Heart left ventricle (tissue), 13 donors: Measurements from ENCODE around the gene DLGAP4.

Experiments used
- CTCF ChIP-seq, 12 donors: fragments of 200-600 bp; sonication (generic) in 4 of 12; IDR thresholded peaks; one replicate each; pipeline versions ENCODE4 v1.5.0 to v1.8.0; 2018 to 2022; ENCODE audit warnings: antibody characterized with exemption in 12 of 12, mild to moderate bottlenecking in 5 of 12
- POLR2A ChIP-seq, 2 donors: fragments of 450-650 bp; IDR thresholded peaks; one replicate each; pipeline ENCODE4 v1.6.1; 2017; ENCODE audit warnings: antibody characterized with exemption in 2 of 2, mild to moderate bottlenecking in 2 of 2, moderate library complexity in 2 of 2
- donor health status: ischemic (EF 13 %, LVEDD 7.1; RV severe dilation, severe dysfunction).
- donor health status: DM: no; HTN: yes; CAD: no.
- donor health status: DM: no; HTN: no; CAD: no.
- donor health status: ischemic (EF 25% LVEDD 6.9; RV normal size, moderate dysfunction).
- donor health status: ischemic (EF 25% LVEDD 5.7; RV mildly dilated, moderate dysfunction).
- donor health status: ischemic (EF 35%, LVEDD 5.7; RV mildly dilated, moderate dysfunction).
- donor health status: nonischemic (EF 11% LVEDD 7.7; RV severe dilation, severe dysfunction).
- donor health status: DM: yes; HTN: yes; CAD: no.
- donor health status: PGD.
- donor health status: ischemic (EF 29% LVEDD 5.4; RV normal size, mild dysfunction).
- donor health status: nonischemic (EF 23%, LVEDD 6.1; RV moderate dilation, normal function).

GRCh38 chr20:36490191-36490590 is 184.1 kb downstream of the DLGAP4 start:
- TF ChIP-seq POLR2A (IDR thresholded peaks at IDR 0.05) (no peak), CTCF (IDR thresholded peaks at IDR 0.05) (no peak)
